ENCODE results near the gene ASB10. TPM values are rescaled to one million over a fixed set of nuclear protein-coding genes. Genes with fewer than 3 reads are reported as not detected.
A peak's percentile ranks its signal among the peaks of the same experiment; 100 is the strongest.

The ASB10 gene
- total and polyA plus RNA-seq, 2 of the 8 experiments (the other 6 are each of a cell fraction or from before 2014, with no cell fraction given) = not detected

DNA sequence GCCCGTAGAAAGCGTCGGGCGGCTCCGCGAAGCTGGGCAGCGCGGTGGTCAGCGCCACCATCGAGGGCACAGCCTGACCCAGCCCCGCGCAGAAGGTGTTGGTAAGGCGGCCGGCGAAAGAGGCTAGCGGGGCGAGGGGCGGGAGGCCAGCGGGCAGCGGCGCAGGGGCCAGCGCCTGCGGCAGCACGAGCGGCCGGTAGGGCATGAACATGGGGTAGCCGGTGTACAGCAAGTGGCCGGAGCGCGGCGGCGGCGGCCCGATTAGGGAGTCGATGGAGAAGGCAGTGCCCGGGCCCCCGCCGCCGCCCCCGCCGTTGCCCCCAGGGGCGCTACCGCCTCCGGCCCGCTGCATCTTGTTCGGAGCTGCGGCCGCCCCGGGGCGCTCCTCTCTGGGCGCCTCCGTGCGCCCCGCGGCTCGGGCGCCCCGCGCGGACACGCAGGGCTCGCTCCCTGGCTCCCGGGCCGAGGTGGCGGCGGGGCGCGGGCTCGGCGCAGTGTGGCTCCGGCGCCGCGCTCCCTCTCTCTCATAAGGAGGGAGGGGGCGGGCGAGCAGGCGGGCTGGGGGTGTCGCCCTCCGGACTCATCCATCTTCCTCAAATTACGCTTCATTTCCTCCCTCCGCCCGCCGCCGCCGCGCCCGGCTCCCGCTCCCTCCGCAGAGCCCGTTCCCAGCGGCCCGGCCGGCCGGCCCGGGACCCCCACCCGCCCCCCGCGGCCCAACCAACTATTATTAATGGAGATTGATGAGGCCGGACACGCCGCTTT lies 19.7 kb downstream of the ASB10 start, which contains the start of gene GBX1 (continued):
- TF ChIP-seq E2F6 (IDR thresholded peaks at IDR 0.05) (peak; percentile 14; the same call in 1 of the 2 replicates), CHD7 (IDR thresholded peaks at IDR 0.05; ENCODE audit: insufficient replicate concordance, low read length) (no peak)
